BLaER1 treated with 17β-estradiol and CSF1 and Interleukin-3, amounts not matched to agents 10 nM and 100 nM (cell line): Measurements from ENCODE around the gene LRRFIP2.
"Not testable (repeated sequence)": the region's sequence is repeated elsewhere in the genome, so short reads cannot be mapped to it uniquely, and the experiment has no call there.

ENCODE experiments used
- H3K27ac ChIP-seq, 11 experiments: shearing (Covaris generic); formaldehyde crosslinking; 2 replicates each; pipeline ENCODE4 v1.8.1; 2022
- H3K27me3 ChIP-seq, 11 experiments: shearing (Covaris generic); formaldehyde crosslinking; 2 replicates each; pipeline ENCODE4 v1.8.1; 2022
- H3K36me3 ChIP-seq, 11 experiments: shearing (Covaris generic); formaldehyde crosslinking; 2 replicates each; pipeline ENCODE4 v1.8.1; 2022
- H3K4me1 ChIP-seq, 10 experiments: shearing (Covaris generic); formaldehyde crosslinking; 2 replicates each; pipeline ENCODE4 v1.8.1; 2022
- H3K4me2 ChIP-seq, 11 experiments: shearing (Covaris generic); formaldehyde crosslinking; 2 replicates each; pipeline ENCODE4 v1.8.1; 2022
- H3K4me3 ChIP-seq, 10 experiments: shearing (Covaris generic); formaldehyde crosslinking; 2 replicates each; pipeline ENCODE4 v1.8.1; 2022
- H3K9ac ChIP-seq, 11 experiments: shearing (Covaris generic); formaldehyde crosslinking; 2 replicates each; pipeline ENCODE4 v1.8.1; 2022
- H3K9me3 ChIP-seq, 11 experiments: shearing (Covaris generic); formaldehyde crosslinking; replicated peaks in 1 of 11; 2 replicates each; pipeline ENCODE4 v1.8.1; 2022
- H4K20me1 ChIP-seq, 11 experiments: shearing (Covaris generic); formaldehyde crosslinking; 2 replicates each; pipeline ENCODE4 v1.8.1; 2022
- Cebpa-rat ChIP-seq, 11 experiments: shearing (Covaris generic); IDR thresholded peaks; 2 replicates each; pipeline ENCODE4 v1.8.1; 2022

Gene LRRFIP2, protein sequence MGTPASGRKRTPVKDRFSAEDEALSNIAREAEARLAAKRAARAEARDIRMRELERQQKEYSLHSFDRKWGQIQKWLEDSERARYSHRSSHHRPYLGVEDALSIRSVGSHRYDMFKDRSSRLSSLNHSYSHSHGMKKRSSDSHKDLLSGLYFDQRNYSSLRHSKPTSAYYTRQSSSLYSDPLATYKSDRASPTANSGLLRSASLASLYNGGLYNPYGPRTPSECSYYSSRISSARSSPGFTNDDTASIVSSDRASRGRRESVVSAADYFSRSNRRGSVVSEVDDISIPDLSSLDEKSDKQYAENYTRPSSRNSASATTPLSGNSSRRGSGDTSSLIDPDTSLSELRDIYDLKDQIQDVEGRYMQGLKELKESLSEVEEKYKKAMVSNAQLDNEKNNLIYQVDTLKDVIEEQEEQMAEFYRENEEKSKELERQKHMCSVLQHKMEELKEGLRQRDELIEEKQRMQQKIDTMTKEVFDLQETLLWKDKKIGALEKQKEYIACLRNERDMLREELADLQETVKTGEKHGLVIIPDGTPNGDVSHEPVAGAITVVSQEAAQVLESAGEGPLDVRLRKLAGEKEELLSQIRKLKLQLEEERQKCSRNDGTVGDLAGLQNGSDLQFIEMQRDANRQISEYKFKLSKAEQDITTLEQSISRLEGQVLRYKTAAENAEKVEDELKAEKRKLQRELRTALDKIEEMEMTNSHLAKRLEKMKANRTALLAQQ

DNA sequence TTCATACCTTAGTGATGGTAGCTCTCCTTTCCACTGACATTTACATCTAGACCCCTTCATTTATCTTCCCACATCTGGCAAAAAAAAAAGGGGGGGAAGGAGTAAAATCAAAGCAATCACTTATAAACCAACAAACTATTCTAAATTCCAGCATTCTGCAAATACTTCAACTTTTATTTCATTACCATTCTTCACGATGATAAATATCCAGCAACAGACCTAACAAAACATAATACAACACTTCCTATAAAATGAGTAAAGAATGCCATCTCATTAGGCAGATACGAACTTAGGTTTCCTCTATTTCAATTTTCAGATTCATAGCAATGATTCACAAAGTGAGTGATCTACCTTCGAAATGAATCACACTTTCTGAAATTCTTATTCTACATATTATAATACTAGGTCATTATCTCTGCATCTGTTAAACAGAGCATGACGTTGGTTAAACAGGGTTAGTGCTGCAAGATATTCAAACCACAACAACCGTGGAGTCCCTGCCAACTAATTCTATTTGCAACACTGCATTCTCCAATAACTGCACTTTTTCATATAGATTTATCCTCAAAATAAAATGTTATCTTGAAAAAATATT lies at the start of gene LRRFIP2:
TSS of gene LRRFIP2 (minus strand) at position 51 of the 595 bp plus-strand sequence. CDS start 25,599 bp downstream, outside the sequence.
- Histone ChIP-seq H3K4me3 (peak within 1 kb of the TSS; percentile 93 to 99 (median 96)), H3K27me3 (no peaks in the 10 kb centered on the region), H3K9ac (peak within 1 kb of the TSS; percentile 89 to 93 (median 92)), H3K9me3 (no peaks in the 10 kb centered on the region), H3K36me3 (peaks cover 6 to 27% (median 17%) of the 10 kb centered on the region in 11 experiments; a peak in 15 of 22 replicates), H3K27ac (peak within 1 kb of the TSS; percentile 84 to 94 (median 90)), H3K4me1 (peaks cover 59 to 81% (median 75%) of the 10 kb centered on the region in 10 experiments), H4K20me1 (peaks cover 0 to 41% (median 8%) of the 10 kb centered on the region in 11 experiments; a peak in 9 of 22 replicates), H3K4me2 (peak within 1 kb of the TSS; percentile 80 to 94 (median 88))
- no peak for TF ChIP-seq Cebpa-rat (IDR thresholded peaks at IDR 0.05)

DNA sequence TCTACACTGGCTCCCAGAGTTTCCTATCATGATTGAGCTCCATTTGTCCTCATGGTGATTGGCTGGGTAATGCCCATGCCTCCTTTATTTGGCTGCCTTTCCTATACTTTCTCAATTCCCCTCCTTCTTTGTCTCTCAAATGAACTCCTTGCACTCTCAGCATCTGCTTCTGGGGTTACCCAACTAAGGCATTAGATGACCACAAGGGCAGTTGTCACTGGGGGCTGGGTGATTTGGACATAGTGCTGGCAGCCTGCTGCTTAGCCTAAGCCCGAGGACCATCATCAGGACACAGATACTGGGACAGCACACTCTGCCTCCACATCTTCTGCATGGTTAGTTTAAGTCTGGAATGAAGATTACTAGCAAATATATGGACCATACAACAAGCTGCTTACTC lies 49.2 kb upstream of the LRRFIP2 start:
- no peak for TF ChIP-seq Cebpa-rat (IDR thresholded peaks at IDR 0.05)
- H3K4me2 ChIP-seq: peak overlapping the region; percentile 50 to 79 (median 66)
- 0 out of 22 replicates have a peak overlapping the region, but pooled peaks of 1 of the 11 experiments have one; percentile 33 for H3K27ac ChIP-seq
- H3K36me3 ChIP-seq: no peaks in the 10 kb centered on the region
- no peak overlapping the region for H3K9ac ChIP-seq
- peaks cover under 1 to 7% (median 2%) of the 10 kb centered on the region in 11 experiments; a peak in 15 of 22 replicates for H3K9me3 ChIP-seq
- H3K4me1 ChIP-seq: peaks cover 11 to 46% (median 31%) of the 10 kb centered on the region in 10 experiments
- H3K4me3 ChIP-seq: no peak overlapping the region
- H3K27me3 ChIP-seq: no peaks in the 10 kb centered on the region
- H4K20me1 ChIP-seq: no peaks in the 10 kb centered on the region

DNA sequence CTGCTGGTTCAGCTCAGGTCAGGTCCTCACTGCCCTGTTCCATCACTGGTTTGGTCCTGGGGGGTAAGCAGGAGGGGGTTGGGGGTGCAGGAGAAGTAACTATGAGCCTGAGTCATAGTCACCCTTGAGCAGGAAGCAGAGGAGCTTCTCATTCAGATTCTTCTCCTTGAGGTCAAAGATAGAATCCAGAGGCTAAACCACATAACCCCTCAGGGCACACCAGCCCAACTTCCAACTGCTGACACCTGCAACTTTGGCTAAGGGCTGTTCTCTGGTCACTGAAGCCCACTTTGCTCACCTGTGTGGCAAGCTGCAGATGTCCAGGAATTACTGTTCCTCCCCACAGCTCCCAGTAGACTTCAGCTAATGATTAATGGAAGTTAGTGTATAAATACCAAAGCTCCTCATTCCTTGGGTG lies 48.8 kb upstream of the LRRFIP2 start:
- H4K20me1 ChIP-seq: no peaks in the 10 kb centered on the region
- H3K4me3 ChIP-seq: no peak overlapping the region
- peak overlapping the region; percentile 50 to 79 (median 66) for H3K4me2 ChIP-seq
- no peaks in the 10 kb centered on the region; a peak in 1 of 22 replicates for H3K36me3 ChIP-seq
- no peak for TF ChIP-seq Cebpa-rat (IDR thresholded peaks at IDR 0.05)
- no peaks in the 10 kb centered on the region for H3K27me3 ChIP-seq
- H3K9ac ChIP-seq: no peak overlapping the region
- 0 out of 22 replicates have a peak overlapping the region, but pooled peaks of 2 of the 11 experiments have one; percentile 19 to 33 for H3K27ac ChIP-seq
- H3K9me3 ChIP-seq: peaks cover 5 to 11% (median 7%) of the 10 kb centered on the region in 11 experiments
- peaks cover 11 to 43% (median 31%) of the 10 kb centered on the region in 10 experiments for H3K4me1 ChIP-seq

DNA sequence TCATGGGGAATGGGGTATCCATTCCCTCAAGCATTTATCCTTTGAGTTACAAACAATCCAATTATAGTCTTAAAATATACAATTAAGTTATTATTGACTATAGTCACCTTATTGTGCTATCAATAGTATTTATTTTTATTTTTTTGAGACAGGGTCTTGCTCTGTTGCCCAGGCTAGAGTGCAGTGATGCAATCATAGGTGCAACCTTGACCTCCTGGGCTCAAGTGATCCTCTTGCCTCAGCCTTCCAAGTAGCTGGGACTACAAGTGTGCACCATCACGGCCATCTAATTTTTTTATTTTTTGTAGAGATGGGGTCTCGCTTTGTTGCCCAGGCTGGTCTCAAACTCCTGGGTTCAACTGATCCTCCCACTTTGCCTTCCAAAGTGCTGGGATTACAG lies 48.2 kb upstream of the LRRFIP2 start:
- Histone ChIP-seq H3K9me3 (peaks cover 11 to 17% (median 13%) of the 10 kb centered on the region in 11 experiments), H3K4me1 (peaks cover 11 to 37% (median 25%) of the 10 kb centered on the region in 10 experiments), H3K27ac (0 out of 22 replicates have a peak overlapping the region, but pooled peaks of 1 of the 11 experiments have one; percentile 33), H3K4me2 (peak overlapping the region; percentile 50 to 79 (median 66); a peak in 21 of 22 replicates)
- H3K36me3 ChIP-seq, H4K20me1 ChIP-seq, H3K4me3 ChIP-seq, H3K27me3 ChIP-seq, H3K9ac ChIP-seq: not testable (repeated sequence)

DNA sequence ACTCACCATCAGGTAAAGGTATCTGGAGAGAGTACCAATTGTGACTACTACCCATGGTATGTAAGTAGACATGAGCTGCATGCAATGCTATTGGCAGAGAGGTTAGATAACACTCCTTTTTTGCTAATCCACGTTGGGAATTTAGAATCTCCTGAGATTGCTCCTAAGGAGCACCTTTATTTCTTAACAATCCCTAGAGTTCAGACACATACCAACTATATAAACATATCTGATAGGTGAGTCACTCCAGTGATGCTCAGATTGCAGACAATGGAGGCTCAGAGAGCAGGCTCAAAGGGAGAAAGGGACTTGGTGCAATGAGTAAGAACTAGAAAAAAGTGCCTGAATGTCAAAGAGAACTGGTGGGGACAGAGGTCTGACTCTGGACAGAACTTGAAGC lies 47.0 kb upstream of the LRRFIP2 start:
- Histone ChIP-seq H3K9me3 (peaks cover 18 to 28% (median 23%) of the 10 kb centered on the region in 11 experiments), H3K27me3 (no peaks in the 10 kb centered on the region), H4K20me1 (no peaks in the 10 kb centered on the region), H3K36me3 (peaks cover 0 to 8% (median 0%) of the 10 kb centered on the region in 11 experiments; a peak in 3 of 22 replicates), H3K4me1 (peaks cover 11 to 30% (median 20%) of the 10 kb centered on the region in 10 experiments), H3K4me2 (peak overlapping the region in 2 of 11 experiments; percentile 2 to 25; a peak in 1 of 22 replicates), H3K4me3 (no peak overlapping the region), H3K27ac (no peak overlapping the region), H3K9ac (no peak overlapping the region)
- TF ChIP-seq Cebpa-rat (IDR thresholded peaks at IDR 0.05): no peak

DNA sequence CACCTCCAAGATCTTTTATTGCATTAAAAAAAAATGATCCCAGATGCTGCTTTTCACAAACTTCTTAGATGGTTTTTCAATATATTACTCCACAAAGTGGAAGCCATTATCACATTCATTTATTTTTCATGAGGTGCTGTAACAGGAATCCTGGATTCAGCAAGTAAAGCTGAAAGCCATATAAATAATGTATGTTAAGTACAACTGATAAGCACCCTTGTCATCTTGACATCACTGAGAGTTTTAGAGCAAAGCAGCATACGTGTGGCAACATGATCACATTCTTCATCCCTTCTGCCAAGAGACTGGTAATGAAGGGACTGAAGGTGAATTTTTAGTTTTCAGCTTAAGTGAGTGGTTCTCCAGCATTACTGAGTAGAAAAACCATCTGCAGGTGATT lies 44.9 kb upstream of the LRRFIP2 start:
- Histone ChIP-seq H3K9me3 (peaks cover 18 to 28% (median 23%) of the 10 kb centered on the region in 11 experiments), H3K4me3 (no peak overlapping the region), H3K4me1 (peaks cover 11 to 22% (median 18%) of the 10 kb centered on the region in 10 experiments), H3K36me3 (peaks cover 0 to 8% (median 0%) of the 10 kb centered on the region in 11 experiments; a peak in 3 of 22 replicates), H3K9ac (no peak overlapping the region), H3K27me3 (no peaks in the 10 kb centered on the region), H3K4me2 (no peak overlapping the region), H3K27ac (no peak overlapping the region), H4K20me1 (no peaks in the 10 kb centered on the region)
- TF ChIP-seq Cebpa-rat (IDR thresholded peaks at IDR 0.05): no peak

DNA sequence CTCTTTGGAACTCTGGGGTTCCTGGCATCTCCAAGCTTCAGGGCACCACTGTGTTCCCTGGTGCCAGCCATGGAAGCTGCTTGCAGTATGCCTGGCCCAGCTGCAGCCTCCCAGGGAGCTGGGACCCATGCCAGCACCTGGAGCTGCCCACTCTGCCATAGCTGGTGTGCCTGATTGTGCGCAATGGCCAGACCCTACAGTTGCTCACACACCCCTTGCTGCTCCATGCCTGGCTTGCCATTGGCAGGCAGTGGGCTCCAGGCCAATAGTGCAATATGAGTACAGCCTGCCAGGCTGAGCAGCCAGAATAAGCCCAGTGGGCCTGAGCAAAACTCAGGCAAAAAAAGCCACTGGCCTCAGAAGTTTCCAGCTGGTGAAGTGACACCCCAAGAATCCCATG lies 43.8 kb upstream of the LRRFIP2 start:
- Histone ChIP-seq H3K9ac (no peak overlapping the region), H3K27ac (no peak overlapping the region), H3K9me3 (peaks cover 18 to 28% (median 23%) of the 10 kb centered on the region in 11 experiments), H3K27me3 (no peaks in the 10 kb centered on the region), H3K4me3 (no peak overlapping the region; a peak in 1 of 20 replicates), H3K36me3 (peaks cover 0 to 8% (median 0%) of the 10 kb centered on the region in 11 experiments; a peak in 3 of 22 replicates), H3K4me2 (no peak overlapping the region), H3K4me1 (peaks cover 6 to 15% (median 9%) of the 10 kb centered on the region in 10 experiments), H4K20me1 (no peaks in the 10 kb centered on the region)
- TF ChIP-seq Cebpa-rat (IDR thresholded peaks at IDR 0.05): no peak

DNA sequence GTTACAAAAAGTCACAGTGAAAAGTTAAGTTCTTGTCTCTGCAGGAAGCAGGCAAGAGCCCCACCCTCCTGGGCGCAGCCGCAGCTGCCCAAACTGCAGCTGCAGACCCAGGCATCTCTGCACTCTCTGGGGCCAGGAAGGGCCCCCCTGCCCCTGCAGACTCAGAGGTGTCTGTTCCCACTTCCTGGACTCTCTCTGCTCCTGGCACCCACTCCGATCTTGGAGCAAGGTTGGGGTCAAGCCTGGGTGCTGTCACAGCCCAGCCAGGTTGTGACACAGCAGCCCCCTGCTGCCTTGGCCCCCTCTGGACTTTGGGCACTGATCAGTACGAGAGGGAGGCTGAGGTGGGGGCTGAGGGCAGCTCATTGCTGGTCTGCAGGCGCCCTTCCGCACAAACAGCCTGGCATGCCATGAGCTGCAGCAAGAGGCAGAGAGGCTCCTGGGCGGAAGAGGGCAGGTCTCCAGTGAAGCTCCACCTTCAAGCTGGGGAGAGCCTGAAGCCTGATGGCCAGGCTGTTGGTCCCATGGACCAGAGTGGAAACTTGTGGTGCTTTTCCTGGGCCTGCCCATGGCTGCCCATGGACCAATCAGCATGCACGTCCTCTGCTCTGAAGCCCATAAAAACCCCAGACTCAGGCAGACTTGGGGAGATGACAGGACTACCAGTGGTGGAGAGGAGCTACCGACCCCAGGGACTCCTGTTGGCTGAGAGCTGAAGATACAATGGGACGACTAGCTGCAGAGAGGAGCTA lies 42.9 kb upstream of the LRRFIP2 start:
- peaks cover 0 to 8% (median 0%) of the 10 kb centered on the region in 11 experiments; a peak in 3 of 22 replicates for H3K36me3 ChIP-seq
- peaks cover 0 to 7% (median 0%) of the 10 kb centered on the region in 10 experiments; a peak in 4 of 20 replicates for H3K4me1 ChIP-seq
- H3K9me3 ChIP-seq: peaks cover 18 to 28% (median 23%) of the 10 kb centered on the region in 11 experiments
- H4K20me1 ChIP-seq: no peaks in the 10 kb centered on the region
- no peak overlapping the region for H3K9ac ChIP-seq
- H3K27ac ChIP-seq: no peak overlapping the region
- no peak overlapping the region for H3K4me2 ChIP-seq
- H3K27me3 ChIP-seq: no peaks in the 10 kb centered on the region
- TF ChIP-seq Cebpa-rat (IDR thresholded peaks at IDR 0.05): no peak
- H3K4me3 ChIP-seq: no peak overlapping the region; a peak in 1 of 20 replicates
